22Rv1 (cell line): Measurements from ENCODE around the gene STAP2.

Experiments used
- ZFX ChIP-seq: fragments of 450-650 bp; IDR thresholded peaks from 2 replicates; pipeline ENCODE4 v1.6.1; 2017; ENCODE audit warnings: antibody characterized with exemption, borderline replicate concordance
- TF ChIP-seq, protein P1 (sequence below): fragments of 450-650 bp; IDR thresholded peaks from 2 replicates; pipeline ENCODE4 v1.5.1; 2017; ENCODE audit warnings: mild to moderate bottlenecking

- TF ChIP-seq, protein P1, sequence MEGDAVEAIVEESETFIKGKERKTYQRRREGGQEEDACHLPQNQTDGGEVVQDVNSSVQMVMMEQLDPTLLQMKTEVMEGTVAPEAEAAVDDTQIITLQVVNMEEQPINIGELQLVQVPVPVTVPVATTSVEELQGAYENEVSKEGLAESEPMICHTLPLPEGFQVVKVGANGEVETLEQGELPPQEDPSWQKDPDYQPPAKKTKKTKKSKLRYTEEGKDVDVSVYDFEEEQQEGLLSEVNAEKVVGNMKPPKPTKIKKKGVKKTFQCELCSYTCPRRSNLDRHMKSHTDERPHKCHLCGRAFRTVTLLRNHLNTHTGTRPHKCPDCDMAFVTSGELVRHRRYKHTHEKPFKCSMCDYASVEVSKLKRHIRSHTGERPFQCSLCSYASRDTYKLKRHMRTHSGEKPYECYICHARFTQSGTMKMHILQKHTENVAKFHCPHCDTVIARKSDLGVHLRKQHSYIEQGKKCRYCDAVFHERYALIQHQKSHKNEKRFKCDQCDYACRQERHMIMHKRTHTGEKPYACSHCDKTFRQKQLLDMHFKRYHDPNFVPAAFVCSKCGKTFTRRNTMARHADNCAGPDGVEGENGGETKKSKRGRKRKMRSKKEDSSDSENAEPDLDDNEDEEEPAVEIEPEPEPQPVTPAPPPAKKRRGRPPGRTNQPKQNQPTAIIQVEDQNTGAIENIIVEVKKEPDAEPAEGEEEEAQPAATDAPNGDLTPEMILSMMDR: no peak
- no peak for TF ChIP-seq ZFX
Measured at GRCh38 chr19:4284176-4284958, 54.3 kb downstream of the STAP2 start.
